ENCODE results near the gene CNIH4.

DNA sequence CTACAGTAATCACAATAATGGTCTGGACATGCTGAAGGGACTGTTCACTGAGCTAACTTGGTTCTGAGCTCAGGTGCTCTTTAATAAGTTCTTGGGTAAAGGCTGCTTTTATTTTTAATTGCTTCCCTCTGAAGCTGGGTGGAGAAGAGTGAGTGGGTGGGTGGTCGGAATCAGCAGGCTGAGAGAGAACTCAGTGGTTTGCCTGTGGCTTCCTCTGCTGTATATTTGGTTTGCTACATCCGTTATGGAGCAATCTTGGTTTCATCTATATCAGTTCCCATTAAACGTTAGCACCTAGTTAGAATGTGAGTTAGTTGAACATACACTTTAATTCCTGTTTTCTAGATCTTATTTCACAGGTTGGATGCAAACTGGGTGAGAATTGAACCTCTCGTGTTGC lies 23.3 kb downstream of the CNIH4 start:
- TF ChIP-seq CTCF (conservative IDR thresholded peaks at IDR 0.05; ENCODE audit: low read length) (no peak), EZH2phosphoT487 (IDR thresholded peaks at IDR 0.05; ENCODE audit: borderline replicate concordance, low read depth, low read length) (no peak)
